Activated CD4-positive, CD25-positive, alpha-beta regulatory T cell (primary cell): Measurements from ENCODE around the gene B4GALT3.

Source experiments
- DNase-seq, 4 experiments: peaks; one replicate each; lab custom pipeline; 2025; lab: John Stamatoyannopoulos, UW

Gene B4GALT3

DNA sequence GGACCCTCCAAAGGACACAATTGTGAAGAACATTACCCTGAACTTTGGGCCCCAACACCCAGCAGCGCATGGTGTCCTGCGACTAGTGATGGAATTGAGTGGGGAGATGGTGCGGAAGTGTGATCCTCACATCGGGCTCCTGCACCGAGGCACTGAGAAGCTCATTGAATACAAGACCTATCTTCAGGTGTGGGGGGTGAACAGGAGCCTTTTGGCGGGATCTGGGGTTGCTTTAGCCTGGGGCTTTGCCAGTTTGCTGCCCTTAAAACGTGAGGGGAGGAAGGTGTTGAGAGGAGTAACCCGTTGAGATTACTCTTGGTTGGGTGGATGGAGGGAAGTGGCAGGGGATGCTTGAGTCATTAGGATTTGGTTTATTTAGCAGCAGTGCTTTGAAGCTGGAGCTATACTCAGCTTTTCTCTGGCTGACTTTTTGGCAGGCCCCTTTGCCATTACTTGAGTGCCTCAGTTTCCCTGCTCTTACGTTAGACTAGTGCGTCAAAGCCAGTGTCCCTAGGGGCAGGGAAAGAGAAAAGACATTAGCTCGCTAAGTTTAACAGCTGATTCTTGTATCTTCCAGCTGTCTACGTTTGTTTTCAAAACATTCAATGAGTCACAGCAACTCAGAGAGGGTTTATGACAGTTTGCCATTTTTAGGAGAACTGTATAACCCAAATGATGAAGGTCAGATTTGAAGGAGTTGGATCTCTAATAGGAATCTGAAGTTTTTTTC, 29.3 kb upstream of the B4GALT3 start:
- no peak for DNase-seq

DNA sequence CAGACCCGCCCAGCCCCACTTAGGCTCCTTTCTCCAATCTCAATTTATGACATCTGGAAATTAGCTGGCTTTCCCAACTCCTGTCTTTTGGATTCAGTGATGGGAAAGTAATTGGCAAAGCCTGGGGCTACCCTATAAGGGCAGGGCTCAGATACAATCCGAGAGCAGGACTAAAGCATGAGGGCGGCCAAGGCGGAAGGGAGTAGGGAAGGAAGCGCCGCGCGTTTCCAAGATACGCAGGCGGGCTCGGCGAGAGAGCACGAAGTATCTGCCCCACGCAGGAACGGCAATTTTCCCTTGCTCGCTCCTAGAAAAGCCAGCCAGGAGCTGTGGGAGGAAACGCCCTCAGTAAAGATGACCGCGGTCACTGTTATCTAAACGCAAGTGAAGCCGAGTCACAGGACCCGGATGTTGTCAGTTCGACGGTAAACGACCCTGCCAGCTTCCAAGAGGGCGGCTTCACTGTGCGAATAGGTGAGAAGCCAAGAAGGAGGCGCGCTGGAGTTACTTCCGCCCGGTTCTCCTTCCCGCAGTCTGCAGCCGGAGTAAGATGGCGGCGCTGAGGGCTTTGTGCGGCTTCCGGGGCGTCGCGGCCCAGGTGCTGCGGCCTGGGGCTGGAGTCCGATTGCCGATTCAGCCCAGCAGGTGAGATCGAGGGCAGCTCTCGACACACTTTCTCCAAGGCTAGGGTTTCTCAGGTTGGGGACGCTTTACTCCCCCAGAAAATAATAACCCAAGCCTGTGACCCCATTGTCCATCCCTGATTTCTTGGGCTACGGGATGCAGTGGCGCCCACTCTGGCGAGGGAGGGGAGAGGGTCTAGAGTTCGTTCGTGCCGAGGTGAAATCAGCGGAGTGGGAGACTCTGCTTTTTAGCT, 24.8 kb upstream of the B4GALT3 start, which contains the start of gene NDUFS2:
Gene NDUFS2 (plus strand): TSS at position 532 of the 877 bp plus-strand sequence. CDS start 19 bp downstream, at position 551.
- DNase-seq = peak; percentile 84 to 90 (median 87)

DNA sequence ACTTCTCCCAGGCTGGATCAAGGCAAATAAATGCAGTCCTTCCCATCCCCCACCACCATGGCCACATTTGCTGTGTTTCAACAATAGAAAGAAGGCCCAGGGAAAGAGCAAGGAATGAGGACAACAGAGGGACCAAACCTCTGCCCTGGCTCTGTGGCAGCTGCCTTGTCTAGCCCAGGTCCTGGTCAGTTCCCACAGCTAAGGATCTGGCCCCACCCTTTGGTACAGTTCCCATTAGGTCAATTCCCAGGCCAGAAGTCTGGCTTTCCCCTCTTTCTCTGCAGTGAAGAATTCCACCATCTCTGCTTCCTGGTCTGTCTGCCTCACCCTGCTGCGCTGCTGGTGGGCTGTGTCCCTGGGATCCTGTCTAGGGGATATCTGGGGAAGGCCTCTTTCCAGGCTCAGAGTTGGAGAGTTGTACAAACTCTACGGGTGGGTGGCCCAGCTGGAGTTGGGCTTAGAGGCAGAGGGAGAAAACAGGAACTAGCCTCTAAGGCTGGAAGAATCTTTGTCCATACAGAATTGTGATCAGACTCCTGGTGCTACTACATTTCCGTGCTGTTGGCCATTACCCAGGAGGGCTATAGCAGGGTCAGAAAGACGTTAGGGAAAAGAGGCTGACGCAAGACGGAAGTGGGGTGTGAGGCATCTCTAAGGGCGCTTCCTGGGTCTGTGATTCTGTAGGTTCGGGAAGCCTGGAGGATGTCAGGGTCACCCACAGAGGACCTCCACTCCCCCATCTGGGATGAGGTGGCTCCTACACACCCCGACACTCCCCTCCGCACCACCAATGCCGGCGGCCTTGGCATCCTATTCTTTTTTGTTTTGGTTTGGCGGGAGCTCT, 23.9 kb upstream of the B4GALT3 start:
- DNase-seq = no peak

DNA sequence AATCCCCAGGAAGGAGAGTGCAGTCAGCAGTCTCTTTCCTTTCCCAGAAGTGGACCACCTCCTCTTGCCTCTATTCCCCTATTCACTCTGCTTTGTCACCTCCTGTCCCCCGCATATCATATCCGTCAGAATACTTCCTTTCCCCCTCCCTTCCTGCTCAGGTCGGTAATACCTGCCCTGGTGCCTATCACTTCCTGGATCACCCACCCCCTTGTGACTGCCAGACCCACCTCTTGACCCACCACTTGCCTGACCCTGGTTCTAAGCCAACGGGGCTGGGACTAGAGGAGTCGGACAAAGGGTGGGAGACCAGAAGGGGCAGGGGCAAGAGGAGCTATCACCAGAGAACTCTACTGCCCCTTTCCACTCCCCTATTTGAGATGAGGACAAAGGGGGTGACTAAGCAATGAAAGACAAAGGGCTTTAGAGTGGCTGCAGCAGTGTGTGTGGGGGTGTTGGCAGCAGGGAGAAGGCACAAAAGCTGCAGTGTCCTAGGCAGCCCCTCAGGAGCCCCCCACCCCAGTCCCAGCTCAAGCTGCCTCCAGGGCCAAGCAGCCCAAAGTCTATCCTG, 23.2 kb upstream of the B4GALT3 start:
- no peak for DNase-seq

DNA sequence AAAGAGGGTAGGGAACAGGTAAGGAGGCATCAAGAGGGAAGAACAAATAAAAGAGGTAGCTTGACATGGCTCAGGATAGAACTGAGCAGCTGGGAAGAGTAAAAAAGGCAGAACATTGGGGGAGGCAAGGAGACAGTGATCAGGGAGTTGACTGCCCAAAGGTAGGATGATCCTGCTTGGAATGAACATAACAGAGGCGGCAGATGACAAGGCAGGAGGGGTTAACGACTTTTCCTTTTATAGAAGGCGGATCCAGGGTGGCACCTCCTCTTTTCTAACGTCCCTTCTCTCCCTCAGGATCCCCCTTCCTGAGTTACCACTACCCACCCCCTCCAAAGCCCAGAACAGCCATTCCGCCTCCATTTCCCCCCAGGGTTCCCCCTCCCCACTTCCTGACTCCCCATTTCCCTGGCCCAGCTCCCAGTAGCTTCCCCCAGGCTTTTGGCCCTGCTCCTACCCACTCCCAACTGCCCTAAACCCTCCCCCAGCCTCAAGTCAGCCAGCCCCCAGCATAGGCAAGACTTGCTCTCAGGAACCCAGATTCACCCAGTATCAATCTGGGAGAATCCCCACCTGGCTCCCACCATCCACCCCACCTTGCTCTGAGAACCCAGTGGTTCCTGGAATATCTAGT, 22.3 kb upstream of the B4GALT3 start:
- DNase-seq = no peak

DNA sequence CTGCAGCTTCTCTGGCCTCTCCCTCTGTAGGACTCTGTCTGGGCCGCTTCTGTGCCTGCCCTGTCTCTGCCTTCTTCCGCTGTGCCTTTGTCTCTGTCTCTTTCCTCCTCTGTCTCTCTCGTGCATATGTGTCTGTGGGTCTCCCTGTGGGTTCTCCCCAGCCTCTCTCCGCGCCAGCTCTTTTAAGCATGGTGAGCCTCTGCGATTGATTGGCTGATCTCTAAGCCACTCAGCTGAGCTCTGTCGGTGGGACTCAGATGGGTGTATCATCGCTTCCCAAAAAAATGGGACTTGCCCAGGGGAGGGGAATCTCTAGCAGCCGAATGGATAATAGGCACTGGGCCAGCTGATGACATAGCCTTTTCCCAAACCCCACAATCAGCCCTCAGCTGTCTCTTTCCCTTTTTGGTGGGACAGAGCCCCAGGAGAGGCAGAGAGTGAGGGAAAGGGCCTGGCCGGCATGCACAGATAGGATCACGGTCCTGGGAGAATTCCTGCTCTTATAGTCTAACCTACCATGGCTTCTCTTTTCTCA, 21.7 kb upstream of the B4GALT3 start, which contains the start of gene ADAMTS4:
Gene ADAMTS4 (minus strand): TSS at position 158 of the 535 bp plus-strand sequence. CDS start 427 bp downstream, outside the sequence.
- DNase-seq = no peak

DNA sequence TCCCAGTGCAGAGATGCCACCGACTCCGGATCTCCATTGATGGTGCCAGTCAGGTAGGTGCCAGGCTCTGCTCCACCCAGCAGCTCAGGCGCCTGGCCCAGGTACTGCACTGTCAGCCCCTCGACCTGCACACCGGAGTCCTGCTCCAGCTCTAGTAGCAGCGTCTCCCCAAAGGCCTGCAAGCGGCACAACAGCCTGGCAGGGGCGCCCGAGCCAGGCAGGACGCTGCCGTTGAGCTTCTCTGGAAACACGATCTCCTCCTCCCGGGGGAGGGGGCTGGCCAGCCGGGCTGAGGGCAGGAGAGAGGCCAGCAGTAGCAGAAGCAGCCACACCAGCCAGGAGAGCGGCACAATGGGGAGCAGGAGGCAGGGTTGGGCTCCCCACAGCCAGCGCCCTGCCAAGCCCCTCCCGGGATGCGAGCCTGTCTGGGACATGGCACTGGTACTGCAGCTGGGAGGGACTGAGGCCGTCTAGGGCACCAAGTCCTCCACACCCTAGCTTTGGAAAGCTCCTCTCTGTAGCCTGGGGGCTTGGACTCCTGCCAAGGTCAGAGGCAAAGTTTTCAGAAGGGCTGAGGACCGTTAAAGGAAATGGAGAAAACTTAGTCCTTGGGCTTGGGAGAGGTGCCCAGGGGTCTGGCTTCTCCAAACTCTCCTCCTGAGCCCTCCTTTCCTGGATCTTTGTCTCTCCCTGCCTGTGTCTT, 21.0 kb upstream of the B4GALT3 start:
- no peak for DNase-seq

DNA sequence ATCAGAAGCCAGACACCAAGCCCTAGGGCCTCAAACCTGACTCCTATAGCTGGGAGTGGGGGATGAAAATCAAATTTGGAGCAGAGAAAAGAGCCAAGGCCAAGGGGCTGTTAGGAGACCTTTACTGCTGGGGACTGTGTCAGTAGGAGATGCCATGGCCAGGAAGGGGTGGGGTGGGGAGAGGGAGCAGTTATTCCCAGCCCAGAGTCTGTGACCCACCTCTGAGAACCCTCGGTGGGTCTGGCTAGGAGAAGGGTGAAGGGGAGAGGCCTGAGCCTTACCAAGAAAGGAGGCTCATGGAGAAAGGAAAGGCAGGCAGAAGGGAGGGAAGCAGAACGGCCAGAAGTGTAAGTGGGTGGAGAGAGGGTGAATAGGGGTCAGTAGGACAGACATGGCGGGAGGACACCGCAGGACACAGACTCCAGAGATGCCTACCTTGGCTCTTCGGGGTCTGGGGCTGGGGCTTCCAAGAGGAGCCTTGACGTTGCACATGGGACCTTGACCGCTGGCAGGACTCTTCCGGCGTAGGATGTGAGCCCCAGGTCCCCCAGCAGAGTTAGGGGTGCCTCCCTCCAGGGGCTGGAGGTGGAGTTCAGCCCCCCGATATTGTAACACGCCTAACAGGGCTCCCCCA, 20.4 kb upstream of the B4GALT3 start:
- DNase-seq = no peak

DNA sequence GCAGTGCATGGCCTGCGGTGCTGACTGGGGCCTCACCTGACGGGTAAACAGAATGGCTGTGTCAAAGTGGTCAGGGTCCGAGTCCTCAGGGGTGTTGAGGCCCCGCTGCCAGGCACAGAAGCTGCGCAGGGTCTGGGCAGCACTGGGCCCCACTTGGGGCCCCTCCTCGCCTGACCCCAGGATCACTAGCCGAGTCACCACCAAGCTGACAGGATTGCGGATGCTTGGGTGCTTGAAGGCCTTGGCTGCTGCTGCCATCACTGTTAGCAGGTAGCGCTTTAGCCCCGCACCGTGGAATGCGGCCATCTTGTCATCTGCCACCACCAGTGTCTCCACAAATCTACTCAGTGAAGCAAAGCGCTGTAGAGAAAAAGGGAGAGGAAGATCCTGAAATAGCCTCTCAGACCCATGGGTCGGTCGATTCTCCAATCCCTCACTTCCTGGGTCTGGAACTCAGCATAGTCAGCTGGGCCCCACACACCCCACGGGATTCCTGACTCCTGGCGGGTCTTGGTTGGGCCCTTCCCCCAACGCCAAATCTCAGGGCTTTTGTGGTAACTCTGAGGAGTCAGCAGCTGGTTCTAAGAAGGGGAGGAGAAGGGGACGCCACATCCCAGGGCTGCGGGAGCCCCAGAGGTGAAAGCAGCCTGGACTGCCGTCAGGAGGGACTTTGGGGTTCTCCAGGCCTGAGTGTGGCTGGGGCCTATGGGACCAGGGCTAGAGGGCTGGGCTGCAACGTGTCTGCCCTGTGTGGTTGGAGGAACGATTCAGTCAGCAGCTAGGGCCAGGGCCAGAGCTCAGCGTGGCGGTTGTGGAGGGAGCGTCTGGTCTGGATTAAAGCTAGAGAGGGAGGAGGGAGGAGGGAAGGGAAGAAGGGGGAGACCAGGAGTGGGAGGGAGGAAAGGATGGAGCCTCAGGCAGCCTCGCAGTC, 19.5 kb upstream of the B4GALT3 start:
- no peak for DNase-seq

DNA sequence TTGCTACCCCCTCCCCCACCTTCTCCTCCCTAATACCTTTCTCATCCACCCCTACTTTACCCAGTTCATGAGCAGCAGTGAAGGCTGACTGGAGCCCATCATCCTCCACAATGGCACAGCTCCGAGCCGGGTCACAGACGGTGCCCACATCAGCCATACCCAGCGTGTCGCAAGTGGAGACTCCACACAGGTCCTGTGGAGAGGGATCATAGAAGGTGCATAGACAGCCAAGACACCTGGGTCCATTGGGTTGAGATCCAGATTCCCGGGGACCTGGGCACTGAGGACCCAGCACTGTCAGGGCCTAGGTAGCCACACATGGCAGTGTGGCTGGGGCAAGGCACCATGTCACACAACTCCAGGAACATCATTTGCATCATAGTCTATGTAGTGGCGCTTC, 18.8 kb upstream of the B4GALT3 start:
- DNase-seq = no peak

DNA sequence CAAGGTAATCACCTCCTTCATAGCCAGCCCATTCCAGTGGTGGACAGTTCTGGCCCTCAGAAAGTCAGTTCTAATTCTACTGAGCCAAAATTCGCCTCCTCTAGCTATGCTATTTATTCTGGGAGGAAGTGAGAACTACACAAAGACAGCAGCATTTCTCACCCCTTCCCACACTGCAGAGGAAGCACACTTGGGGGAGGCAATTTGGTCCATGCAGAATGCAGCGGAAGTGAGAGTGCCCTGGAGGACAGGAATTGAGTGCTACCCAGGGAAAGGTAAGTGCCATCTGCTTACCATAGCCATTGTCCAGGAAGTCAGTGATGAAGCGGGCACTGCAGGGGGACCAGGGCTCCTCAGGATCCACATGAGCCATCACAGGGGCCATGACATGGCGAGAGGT, 17.9 kb upstream of the B4GALT3 start:
- no peak for DNase-seq

DNA sequence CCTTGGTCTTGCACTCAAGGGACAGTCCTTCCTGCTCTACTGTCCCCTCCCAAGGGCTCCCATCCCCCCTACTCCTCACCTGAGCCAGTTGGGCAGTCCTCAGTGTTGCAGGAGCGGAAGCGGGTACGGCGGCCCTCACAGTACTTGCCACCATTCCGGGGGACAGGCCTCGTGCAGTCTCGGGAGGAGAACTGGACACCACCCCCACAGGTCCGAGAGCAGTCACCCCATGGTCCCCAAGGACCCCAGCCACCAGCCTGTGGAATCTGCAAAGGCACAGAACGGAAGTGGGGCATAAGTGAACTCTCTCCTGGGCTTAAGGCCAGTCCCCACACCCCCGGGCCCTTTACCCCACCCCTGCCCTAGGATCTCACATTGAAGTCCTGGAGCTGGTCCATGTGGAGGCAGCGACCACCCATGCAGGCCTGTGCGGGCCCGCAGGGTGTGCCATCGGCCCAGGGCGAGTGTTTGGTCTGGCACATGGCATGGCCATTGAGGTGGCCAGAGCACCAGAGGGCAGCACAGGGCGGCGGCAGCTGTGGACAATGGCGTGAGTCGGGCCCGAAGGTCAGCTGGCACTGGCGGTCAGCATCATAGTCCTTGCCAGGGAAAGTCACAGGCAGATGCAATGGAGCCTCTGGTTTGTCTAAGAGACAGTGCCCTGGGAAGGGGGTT, 16.4 kb upstream of the B4GALT3 start:
- no peak for DNase-seq

DNA sequence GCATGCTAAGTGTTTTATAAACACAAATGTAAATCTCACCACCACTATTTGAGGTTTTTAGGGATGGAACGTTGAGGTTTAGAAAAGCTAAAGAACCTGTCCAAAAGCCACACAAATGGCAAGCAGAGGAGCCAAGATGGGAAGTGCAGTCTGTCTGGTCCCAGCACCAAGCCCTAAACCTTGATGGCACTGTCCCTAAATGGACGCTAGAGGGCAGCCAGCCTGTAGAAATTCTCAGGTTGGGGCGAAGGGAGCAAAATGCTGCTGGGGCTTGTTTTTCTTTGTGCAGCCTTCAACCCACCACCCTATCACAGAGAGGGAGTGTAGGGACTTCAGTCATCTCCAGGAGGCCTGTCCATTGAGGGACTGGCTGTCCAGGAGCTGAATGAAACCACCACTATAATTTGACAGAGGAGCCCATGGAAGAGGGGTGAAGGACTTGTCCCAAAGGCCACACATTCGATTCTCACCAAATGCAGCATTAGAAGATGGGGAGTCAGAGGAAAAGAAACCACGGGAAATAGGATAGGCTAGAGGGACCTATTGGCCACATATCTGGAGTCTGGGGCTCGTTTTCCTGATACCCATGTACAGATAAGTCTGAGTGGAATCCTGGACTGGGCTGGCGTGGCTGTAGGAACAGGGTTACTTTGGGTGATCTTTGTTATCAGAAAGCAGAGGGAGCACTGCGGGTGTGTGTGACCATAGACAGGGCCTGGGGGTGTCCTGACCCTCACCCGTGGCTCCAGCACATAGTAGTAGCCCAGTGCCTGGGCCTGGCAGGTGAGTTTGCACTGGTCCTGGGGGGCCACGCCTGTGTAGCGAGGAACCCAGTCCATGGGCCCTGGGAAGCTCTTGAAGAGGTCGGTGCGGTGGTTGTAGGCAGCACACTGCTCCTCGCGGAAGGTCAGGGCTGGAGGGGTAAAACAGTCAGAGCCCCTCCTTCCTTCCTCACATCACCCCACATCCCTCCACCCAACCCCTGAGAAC, 15.5 kb upstream of the B4GALT3 start:
- peak in 3 of 4 experiments; percentile 34 to 43 (median 39) for DNase-seq

DNA sequence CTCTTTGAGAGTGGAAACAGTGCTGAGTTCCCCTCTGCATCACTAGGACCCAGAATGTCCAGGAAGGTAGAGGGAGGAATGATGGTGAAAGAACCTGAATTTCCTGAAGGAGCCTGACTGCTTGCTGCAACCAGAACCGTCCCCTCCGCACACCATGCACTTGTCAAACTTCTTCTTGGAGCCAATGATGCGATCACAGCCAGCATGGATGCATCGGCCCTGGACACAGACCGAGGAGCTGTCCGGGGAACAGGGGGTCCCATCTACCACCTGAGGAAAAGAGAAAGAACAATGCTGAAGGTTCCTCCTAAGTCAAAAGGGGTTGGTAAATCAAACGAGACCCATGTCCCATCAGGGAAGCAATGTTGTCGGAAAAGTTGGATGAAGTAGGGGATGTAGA, 14.7 kb upstream of the B4GALT3 start:
- DNase-seq = no peak

DNA sequence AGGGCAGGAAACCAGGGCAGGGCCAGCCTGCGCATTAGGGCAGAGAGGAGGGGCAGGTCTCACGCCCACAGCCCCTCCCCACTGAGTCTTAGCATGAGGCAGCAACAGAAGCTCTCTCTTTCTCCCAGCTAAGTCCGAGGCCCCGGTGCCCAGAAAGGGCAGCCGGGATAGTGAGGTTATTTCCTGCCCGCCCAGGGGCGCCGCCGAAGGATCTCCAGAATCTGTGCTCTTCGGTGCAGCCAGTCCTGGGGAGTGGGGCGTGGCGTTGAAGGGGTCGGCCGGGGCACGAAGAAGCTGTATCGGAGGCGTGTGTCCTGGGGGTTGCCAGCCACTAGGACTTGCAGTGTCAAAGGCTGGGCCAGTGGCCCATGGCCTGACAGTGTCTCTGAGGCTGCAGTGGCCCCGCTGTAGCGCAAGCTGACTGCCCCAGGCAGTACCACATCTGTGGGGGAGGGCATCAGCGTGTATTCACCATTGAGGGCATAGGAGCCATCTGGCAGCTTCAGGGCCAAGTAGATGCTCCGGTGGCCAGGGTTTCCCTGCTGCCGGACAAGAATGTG, 13.7 kb upstream of the B4GALT3 start:
- DNase-seq = no peak

DNA sequence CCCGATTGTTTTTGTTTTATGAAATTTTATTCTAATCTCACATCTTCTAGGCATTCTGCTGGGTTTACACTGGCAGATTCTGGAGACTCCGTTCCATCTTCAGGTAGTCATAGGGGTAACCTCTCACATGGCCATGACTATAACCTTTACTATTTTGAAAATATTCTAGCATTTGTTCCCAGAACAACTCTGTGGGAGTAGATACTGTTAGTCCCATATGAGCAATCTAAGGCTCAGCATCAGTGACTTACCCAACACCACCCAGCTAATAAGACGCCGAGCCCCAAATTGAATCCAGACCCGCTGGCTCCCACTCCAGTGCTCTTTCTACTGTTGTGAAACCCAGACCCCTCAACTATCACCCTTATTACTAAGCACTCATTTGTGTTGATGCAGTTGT, 11.7 kb upstream of the B4GALT3 start:
- DNase-seq = no peak

DNA sequence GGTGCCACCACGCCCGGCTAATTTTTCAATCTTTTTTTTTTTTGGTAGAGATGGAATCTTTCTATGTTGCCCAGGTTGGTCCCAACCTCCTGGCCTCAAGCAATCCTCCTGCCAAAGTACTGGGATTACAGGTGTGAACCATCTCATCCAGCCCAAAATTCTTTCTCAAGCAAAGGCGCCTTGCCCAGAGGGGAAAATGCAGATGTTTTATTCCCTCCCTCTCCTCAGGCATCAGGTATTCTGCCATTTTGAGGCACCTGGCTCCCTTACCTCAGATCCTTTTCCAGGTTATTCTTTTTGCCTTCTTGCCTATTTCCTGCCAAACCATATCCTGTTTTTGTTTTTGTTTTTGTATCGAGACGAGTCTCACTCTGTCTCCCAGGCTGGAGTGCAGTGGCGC, 11.1 kb upstream of the B4GALT3 start:
- DNase-seq = no peak
